MV-4-11 (cell line): ENCODE data around the gene KCNQ1.

Experiments
- DNase-seq: peaks from one replicate; lab custom pipeline; 2025; lab: John Stamatoyannopoulos, UW

KCNQ1 gene

DNA sequence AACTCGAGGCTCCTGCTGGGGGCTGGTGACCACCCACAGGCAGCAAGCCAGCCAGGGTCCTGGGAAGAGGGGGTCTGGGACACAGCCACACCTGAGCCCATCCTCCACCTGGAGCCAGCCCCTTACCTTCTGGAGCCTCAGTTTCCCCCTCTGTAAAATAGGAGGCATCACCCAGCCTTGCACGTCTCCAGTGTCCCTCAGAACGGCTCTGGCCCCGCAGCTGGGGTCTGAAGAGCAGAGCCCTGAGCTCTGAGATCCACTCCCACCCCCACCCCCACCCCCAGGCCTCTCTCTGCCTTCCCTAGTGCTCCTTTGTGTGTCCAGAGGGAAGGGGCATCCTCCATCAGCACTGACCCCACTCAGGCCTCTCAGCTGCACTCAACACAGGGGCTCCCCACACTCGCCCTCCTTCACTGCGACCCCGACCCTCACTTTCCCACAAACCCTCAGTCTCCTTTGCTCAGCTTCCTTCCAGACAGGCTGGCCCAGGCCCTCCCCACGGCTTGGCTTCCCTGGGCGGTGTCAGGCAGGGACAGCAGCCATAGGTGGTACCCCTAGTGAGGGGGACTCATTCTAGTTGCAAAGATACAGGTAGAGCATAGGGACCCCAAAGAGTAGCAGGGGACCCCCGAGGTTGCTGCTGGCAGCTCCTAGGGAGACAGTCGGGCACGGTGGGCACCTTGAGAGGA, 288.3 kb downstream of the KCNQ1 start:
- DNase-seq: no peak

DNA sequence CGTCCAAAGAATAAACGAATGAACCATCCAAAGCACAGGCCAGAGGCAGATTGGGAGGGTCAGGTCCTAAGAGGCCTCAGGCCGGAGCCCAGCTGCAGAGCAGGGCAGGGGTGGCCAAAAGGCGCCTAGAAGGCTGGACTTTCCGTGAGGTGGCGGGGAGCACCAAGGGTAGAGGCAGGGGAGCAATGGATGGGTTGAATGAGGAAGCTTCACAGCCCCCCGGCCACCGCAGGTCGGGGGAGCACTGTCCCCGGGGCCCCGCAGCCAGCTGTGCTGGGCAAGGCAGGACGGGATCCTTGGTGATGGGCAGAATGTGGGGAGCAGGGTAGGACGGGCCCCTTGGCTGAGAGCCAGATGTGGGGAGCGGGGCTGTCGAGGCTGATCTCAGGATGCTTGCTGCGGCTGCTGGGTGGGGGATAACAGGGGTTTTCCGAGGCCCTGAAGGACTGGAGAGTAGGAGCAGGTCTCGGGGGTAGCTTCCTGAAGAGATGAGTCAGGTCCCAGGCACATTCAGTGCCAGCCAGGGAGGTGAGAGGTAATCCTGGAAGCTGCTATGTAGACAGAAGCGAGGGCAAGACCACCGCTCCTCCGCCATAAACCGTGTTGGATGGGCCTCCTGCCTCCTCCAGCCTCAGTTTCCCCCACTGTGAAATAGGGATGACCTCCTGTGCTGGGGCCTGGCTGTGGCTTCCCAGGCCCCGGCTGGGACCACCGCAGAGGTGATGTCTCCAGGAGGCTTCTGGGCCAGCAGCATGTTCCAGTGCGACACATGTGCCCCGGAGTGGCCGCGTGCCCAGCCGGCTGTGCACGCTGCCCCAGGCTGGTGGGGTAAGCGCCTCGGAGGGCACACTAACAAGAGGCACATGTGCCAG, 289.6 kb downstream of the KCNQ1 start:
- DNase-seq: no peak

DNA sequence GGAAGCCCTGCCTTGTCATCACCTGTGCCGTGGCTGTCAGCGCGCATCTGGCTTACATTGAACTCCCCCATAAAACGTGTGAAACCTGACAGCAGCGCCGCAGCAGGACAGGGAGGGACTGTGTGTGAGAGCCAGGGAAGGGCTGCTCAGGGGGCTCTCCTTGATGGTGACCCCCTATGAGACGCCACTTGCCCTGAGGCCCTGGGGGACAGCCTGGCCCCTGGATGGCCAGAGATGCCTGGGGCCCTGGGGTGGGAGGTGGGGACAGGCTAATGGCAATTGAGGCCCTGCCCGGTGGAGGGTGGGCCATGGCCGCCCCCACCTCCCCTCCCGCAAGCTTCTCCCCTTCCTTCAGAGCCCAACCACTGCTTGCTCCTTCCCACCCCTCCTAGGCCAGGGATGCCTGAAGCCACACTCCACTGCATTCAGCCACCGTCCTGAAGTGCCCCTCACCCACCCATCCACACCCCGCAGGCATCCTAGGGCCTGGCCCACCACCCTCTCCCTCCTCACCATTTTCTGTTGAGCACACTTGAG, 290.3 kb downstream of the KCNQ1 start:
- DNase-seq: no peak

DNA sequence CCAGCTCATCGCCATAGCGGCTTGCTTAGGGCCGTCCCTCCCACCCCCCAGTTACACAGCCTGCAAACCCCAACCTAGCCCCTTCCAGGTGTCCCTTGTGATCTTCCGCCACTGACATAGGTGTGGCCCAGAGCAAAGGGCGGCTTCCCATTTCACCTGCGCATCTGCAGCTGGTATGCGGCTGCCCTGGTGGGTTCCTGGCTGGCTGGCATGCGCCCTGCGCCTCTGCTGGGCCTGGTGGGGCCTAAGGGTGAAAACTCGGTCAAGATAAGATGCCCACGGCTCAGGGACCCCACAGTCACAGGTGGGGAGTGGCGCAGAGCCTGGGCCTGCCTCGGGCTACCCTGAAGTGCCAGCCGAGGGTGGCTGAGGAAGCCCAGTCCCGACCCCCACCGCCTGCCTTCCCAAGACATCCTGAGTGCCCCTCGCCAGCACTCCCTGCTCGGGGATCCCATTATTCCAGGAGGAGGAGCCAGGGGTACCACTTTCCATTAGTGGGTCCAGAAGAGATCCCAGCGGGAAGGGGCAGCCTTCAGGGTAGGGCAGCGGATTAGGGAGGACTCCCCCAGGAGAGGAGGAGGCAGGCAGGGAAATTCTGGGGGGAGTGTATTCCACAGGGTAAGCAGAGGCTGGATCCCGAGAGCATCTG, 291.9 kb downstream of the KCNQ1 start:
- DNase-seq: no peak

DNA sequence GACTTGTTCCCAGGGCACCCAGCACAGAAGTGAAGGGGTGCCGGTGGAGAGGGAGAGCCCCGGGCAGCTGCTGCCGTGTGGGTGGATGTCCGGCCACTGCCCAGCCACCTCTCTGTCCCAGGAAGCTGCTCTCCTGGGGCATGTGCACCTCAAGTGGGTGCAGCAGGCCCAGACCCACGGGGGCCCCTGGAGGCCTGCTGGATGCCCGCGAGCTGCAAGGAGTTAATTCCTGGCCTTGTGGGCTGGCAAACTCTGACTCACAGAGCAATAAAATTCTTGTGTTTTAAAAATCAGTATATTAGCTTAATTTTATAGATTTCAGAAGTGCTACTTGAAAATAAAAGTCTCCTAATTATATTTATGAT, 292.4 kb downstream of the KCNQ1 start:
- DNase-seq: no peak

DNA sequence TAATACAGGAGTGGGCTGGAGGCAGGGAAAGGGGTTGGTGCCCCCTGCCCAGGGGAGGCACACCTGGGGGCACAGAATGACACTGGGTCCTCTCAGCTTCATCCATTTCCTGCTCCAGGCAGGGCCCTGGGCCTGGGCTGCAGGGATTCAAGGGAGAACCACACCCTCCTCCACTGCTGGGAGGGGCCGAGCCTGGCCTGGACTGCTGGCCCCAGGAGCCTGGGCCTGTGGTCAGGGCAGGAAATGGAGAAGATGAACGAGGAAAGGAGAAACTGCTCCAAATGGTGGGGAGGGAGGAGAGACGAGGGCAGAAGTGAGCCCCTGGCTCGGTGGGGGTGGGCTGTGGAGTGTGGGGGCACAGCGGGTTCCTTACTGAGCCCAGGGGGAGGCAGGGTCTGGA, 293.1 kb downstream of the KCNQ1 start:
- peak; percentile 35 for DNase-seq

DNA sequence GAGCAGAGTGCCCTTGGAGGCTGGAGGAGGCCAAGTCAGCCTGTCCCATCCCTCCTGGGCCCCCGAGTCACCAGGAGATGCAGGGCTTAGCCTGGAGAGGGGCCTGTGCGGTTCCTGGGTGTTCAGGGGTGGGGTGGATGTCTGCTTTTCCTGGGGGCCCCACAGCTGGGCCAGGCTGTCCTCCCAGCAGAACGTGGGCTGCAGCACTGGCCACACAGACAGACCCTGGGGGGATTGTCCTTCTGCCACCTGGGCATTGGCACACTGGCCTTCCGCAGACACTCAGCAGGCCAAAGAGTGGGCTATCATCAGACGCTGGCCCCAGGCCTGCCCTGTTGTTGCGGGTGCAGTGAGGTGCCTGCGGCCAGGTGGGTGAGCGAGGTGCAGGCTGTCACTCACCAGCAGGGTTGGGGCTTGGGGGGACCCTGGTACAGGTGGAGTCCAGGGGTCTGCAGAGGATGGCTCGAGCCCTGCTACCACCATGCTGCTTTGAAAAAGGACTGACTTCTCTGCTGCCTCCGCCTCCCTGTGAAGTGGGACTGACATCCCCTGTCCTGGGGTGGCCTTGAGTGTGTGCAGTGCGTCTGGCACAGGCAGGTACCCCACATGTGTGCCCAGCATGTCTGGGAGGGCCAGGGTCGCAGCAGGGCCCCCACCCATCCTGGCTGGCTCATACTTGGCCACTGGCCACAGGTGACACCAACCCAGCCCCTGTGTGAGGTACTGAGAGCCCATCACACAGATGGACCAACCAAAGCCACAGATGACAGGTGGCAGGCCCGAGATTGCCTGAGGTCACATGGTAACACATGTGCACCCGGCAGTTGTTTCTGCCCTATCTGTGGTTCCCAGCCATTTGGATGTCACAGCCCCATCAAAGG, 294.0 kb downstream of the KCNQ1 start:
- no peak for DNase-seq

DNA sequence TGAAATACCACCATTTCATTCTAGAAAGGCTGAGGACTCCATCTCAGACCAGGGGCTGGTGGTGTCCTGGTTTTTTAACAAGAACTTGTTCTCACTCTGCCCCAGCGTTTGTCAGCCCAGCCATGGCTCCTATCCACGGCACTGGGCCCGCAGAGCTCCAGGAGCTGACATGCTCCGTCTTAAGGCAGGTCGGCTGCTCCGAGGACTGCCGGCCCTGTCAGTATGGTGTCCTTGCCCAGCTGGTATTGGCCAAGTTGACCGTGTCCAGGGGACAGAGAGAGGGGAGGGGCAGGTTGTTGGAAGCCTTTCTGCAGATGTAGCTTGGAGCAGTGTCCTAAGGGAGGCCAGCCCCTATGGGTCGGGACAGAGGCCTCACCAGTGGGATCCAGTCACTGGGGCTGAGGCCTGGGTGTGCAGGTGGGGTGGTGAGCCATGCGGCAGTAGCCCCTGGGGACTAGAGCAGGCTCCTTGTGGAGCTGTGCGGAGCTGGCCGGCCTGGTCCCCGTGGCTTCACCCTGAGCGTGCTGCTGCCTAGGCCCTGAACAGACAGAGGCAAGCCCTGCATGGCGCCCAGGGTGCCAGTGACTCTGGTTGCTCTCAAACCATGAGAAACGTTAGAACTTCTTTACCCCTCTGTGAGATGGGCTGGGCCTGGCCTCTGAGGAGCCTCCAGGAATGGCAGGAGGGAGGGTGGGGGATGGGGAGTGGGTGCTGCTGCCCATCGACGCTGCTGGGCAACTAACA, 294.9 kb downstream of the KCNQ1 start:
- no peak for DNase-seq

DNA sequence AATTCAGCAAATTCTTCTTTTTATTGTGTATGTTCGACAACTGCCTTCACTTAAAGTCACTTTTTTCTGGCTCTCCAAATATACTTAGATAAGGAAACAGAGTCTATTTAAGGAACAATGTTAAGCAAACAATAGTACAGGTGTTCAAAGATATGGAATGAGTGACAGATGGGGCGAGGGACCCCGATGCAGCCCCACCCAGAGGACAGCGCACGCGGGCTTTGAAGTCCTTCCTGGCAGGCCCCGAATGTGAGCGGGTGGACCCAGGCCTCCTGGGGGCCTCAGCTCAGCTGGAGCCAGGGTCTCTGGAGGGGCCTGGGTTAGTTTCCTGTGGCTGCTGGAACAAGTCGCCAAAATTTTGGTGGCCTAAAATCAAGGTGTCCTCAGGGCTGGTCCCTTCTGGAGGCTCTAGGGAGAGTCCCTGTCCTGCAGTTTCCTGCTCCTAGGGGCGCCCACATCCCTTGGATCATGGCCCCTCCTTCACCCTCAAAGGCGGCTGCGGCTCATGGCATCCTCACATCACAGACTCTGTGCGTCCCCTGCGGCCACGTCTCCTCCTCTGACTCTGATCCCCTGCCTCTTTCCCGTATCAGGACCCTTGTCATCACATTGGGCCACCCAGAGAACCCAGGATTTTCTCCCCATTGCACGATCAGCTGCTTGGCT, 295.6 kb downstream of the KCNQ1 start:
- DNase-seq: no peak

DNA sequence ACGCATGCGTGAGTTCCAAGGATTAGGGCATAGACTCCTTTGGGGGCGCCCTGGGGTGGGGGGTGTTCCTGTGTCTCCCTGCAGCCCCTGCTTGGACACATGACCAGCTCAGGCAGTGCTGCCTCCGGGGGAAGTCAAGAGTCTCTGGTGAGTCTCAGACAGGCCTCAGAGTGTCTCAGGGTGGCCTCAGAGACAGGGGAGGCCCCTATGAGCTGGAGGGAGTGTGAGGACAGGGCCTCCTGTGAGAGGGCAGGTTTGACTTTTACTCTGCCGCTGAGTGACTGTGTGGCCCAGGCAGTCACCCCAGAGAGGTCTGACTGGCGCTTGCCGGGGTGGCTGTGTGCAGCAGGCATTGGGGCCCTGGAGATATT, 296.2 kb downstream of the KCNQ1 start:
- DNase-seq: peak; percentile 31

DNA sequence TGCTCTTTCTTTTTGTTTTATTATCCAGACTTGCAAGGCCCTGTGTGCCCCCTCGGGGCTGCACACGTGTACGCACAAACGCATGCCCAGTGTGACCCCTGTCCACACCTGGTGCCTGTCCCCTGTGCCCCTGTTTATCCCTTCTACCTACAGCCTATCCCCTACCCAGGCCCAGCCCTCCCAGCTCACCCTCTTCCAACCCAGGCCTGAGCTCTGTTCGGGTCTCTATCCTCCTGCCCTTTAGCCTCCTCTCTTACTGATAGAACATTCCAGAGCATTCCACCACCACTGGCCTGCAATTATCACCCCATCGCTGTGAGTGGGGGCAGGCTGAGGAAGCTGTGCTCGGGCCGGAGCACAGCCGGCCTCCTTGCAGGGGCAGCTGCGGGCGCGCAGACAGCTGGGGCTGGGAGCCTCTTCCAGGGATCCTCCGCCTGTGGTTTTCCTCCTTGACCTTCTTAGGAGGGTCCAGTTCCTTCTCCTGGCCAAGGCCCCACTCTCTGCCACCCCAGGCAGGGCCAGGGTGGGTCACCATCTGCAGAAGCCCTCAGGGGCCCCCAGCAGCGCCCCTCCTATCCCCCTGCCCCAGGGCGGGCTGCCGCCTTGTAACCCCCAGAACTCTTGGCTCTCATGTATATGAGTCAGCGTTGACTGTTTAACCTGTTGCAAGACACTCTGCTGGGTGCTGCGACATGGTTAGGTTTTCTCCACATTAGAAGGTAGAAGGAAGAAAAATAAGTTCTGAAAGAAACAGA, 296.7 kb downstream of the KCNQ1 start:
- DNase-seq: peak; percentile 80

DNA sequence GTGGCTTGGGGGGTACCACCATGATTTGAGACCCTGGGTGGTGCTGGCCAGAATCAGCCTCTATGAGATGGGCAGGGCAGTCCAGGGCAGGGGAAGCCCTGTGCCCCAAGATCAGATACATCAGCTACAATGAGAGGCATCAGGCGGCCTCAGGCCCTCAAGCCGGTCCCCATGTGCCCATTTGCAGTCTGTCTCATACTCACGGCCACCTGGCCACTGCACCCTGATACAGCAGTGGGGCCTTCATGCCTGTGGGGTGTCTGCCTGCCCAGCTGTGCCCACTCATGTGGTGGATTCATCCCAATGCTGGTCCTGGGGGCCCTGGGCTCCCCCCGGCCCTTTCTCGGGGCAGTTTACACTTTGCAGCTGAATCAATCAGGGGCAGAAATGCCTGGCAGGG, 297.4 kb downstream of the KCNQ1 start:
- no peak for DNase-seq

DNA sequence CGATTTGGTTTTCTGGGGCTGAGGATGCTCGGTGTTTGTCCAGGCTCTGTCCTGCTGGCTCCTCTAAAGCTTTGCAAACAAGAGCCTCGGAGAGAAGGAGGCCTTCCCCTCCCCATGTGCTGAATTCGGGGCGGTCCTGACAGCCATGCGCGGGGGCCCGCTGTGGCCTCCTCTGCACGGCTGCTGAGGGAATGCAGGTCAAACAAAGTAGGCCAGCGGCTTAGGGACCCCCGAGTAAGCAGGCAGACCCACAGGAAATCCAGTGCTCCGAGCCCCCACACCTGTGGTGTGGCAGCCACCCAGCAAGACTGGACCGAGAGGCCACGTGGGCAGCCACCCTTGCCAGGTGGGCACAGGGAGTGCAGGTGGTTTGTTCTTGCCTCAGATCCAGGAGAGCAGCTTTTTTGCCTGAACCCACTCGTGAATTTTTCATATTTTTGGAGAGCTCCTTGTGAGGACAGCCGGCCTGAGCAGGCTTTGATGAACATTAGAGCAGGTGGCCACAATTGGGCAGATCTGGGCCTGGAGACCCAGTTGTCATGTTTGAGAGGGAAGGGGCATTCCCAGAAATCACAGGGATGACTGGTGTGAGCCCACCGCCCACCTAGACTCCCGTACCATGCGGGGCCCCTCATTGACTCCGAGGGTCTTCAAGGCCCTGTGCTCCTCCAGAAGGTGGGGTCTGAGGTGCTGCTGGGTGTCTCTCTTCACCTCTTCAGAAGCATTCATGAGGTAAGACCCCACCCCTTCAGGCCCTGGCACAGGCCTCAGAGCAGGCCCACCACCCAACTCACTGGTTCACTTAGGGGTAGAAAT, 298.0 kb downstream of the KCNQ1 start:
- DNase-seq: no peak

DNA sequence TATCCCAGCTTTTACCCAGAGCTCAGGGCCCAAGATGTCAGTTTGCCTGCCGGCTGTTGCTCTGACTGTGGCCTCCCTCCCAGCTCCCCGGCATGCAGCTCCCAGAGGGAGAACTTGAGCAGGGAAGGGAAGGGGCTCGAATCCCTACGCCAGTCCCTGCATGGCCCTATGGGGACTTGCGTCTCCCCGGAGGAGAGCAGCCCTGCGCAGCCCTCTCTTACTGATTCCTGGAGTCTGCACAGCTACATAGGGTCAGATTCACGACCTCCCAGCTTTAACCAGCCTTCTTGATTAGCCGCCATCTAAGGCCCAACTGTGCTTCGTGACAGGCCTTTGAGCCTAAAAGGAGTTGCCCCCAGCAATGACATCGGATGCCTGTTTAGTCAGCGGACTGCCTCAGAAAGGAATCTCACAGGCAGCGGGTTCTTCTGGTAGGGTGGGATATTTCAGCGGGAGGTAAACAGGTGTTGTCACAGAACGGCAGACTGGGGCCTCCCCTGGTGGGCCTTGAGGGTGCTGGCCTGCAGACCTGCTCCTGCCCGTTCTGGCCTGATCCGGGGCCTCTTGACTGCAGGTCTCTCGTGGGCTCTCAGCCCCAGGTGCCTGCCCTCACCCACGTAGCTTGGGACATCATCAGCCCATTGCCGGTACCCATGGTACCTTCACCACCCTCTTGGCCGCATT, 298.8 kb downstream of the KCNQ1 start:
- DNase-seq: no peak

DNA sequence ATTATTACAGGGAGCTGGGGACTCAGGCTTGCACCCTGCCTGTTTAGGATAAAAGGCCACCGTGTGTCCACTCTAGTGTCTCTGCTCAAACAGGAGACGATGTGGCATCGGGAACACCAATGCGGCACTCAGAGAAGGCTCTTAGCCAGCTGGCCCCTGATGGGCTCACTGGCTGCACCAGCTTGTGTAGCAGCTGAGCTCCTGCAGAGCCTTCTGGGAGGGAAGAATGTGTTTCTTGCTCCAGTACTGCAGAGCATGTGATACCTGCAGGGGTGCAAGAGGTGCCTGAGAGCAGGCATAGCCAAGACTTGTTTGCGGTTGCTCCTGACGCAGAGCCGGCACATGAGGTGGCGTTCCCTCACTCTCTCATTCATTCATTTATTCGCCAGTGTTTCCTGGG, 299.4 kb downstream of the KCNQ1 start:
- DNase-seq: no peak

DNA sequence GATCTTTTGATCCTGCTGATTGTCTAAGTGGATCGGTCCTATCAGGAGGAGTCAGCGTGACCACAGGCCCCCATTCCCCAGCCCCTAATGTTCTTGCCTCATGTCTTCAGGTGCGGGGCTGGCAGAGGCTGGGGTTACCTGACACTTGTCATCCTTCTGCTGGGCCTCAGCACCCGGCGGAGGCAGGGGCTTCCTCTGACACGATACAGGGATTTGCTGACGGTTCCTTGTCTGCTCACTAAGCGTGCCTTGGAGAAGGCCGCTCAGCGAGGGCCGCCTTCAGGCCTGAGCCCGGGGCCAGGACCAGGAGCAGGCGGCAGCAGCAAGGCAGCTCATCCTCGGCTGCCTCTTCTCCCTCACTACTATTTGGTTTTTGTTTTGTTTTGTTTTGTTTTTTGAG, 300.7 kb downstream of the KCNQ1 start:
- DNase-seq: no peak

DNA sequence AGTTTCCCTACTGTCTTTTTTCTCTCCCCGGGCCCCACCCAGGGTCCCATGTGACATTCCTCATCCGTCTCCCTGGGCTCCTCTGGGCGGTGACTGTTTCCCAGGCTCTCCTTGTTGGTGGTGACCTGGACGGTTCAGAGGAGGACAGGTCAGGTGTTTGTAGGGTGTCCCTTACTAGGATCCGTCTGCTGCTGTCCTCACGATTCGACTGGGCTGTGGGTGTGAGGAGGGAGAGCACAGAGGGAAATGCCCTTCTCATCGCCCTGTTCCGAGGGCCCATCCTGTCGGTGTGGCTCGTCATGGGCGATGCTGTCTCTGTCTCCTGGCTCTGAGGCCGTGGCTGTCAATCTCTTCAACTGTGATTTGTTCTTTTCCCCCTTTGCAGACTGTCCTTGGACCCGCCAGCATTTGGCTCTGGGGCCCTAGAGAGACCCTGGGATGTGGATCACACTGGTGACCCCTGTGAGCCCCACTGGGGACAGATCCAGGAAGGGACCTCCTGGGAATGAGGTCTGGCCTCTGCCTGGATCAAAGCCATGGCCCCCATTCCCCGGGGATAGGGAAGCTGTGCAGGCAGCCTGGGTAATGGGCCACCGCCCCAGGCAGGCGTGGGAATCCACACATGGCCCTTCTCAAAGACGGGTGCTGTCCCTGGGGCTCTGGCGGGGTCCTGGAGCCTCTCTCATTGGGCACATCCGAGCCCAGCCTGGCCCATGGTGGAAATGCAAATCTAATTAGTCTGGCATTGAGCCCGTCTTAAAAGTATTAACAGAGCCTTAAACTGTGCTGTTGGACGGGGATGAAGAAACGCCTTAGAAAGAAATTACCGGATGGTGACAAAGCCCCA, 301.8 kb downstream of the KCNQ1 start:
- no peak for DNase-seq
